GM15510 (cell line): Measurements from ENCODE around the gene GTF2H1.

ENCODE experiments used
- POLR2A ChIP-seq: IDR thresholded peaks from 3 replicates; pipeline ENCODE4 v1.6.1; 2011; ENCODE audit warnings: borderline replicate concordance; ENCODE audit not compliant: insufficient read length; ENCODE audit errors: extremely low read depth

Gene GTF2H1

GRCh38 chr11:18390088-18390487 lies 67.7 kb downstream of the GTF2H1 start:
- no peak for TF ChIP-seq POLR2A

- no peak for TF ChIP-seq POLR2A
These were observed 70.3 kb downstream of the GTF2H1 start for GRCh38 chr11:18392434-18393321.

GRCh38 chr11:18393581-18394274 lies 71.4 kb downstream of the GTF2H1 start:
- no peak for TF ChIP-seq POLR2A

- peak; percentile 100 for TF ChIP-seq POLR2A
These were observed 72.0 kb downstream of the GTF2H1 start, which contains the start of gene LDHA for GRCh38 chr11:18394275-18394927. TSS of gene LDHA (plus strand) at chr11:18394563. CDS start at chr11:18396843, 2,280 bp downstream.

- no peak for TF ChIP-seq POLR2A
These were observed 72.8 kb downstream of the GTF2H1 start for GRCh38 chr11:18394928-18395734.

- peak; percentile 80 for TF ChIP-seq POLR2A
These were observed 73.6 kb downstream of the GTF2H1 start for GRCh38 chr11:18395735-18396504.

GRCh38 chr11:18397921-18398320 lies 75.6 kb downstream of the GTF2H1 start:
- no peak for TF ChIP-seq POLR2A

GRCh38 chr11:18404062-18404461 lies 81.7 kb downstream of the GTF2H1 start:
- no peak for TF ChIP-seq POLR2A

GRCh38 chr11:18408558-18409291 lies 86.4 kb downstream of the GTF2H1 start:
- no peak for TF ChIP-seq POLR2A

GRCh38 chr11:18416459-18416858 lies 94.1 kb downstream of the GTF2H1 start:
- TF ChIP-seq POLR2A = no peak
